GM19351 (cell line): ENCODE results near the gene FAM53A.

ENCODE experiments used
- ATAC-seq: cut with Tn5 transposase; IDR thresholded peaks from one replicate; pipeline ENCODE4 v1.9.1; 2021; ENCODE audit warnings: mild to moderate bottlenecking, moderate library complexity; ENCODE audit not compliant: unreplicated experiment

The FAM53A gene

DNA sequence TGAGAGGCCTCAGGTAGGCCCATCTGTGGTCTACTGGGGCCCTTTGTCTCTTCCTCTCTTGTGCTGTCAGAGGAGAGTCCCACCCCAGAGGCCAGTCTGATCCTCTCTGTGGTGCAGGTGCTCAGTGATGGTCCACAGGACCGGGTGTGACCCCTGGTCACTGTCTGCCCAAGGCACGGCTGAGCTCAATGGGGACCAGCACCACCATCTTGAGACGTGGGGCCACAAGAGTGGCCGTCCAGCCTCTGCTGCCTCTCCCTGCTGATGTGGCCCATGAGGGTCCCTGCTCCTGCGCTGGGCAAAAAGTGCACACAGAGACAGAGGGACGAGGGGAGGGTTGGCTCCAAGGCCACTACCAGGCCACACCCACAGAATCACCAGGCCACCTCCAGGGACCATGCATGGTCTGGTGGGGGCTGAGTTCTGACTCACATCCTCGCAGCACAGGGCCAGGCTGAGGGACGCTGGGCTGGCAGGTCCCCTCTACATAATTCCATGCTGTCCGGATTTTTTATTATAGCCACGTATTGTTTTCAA, 88.3 kb downstream of the FAM53A start:
- ATAC-seq = no peak

DNA sequence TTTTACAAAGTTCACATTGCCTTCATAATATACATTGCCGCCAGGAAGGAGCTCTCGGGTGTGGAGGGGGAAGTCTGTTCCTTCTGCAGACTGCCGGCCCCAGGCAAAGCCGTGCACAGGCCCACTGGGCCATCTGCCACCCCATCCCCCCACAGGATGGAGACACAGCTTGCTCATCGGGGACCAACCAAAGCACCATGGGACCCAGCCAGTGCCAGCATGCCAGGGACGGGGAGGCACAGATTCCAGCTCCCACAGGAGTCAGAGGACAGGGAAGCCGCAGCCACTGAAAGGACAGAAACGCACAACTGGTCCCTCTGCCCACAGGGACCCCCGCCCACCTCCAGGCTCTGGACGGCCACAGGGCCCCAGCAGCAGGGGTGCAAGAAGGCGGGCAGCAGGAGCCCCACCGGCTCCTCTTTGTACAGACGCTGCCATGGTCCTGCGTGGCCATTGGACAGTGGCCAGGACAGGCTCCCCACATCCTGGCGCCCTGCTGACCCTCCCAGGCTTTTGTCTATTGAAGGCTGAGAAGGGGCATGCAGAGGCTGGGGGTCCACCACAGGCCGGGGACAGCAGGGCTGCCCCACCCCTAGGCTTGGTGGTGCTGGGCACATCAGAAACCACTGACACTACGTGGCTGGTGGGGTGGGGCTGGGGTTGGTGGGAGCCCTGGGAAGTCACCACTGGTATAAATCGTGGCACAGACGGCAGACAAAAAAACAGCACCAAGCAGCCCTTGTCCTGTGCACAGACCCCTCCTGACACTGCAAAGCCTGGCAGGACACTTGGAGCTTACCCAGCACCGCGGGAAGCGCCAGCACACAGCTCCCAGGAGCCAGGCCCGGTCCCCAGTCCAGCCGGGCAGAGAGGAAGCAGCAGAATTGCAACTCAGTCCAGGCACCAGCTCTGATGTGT, 89.0 kb downstream of the FAM53A start:
- no peak for ATAC-seq

DNA sequence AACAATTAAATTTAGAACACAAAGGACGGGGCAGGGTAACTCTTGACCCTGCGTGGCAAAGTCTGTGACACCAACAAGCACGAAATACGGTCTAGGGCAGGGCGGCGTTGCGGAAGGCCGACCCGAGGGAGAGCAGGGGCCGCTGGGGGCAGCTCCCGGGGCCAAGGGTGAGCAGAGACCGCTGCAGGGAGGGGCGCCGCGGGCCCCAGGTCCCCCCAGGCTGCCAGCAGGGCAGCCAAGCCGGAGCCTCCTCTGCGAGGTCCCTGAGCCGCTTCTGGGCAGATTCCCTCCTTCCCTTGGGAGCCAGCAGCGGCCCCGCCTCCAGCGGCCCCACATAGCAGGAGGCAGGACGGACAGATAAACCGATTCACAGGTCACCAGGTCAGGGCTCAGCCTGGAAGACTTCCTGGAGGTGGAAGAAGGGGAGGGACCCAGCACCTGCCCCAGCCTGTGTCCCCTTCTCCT, 90.2 kb downstream of the FAM53A start:
- ATAC-seq = no peak

DNA sequence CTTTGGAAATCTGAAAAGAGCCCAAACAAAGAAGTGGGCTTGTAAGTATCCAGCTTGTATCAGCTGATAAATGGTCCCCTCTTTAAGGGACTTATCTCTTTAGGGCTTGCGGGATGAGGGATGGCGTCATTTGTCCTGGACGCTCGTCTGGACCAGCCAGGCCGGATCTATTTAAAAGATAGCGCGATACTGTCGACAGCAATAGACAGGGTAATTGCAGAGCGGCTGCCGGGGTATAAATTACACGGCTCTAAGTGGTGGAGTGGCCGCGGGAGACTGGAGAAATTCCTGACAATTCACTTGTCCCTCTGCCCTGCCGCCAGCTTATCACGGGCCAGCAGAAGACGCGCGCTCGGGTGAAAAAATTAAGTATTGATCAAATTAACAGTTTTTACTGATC, 90.7 kb downstream of the FAM53A start:
- no peak for ATAC-seq

DNA sequence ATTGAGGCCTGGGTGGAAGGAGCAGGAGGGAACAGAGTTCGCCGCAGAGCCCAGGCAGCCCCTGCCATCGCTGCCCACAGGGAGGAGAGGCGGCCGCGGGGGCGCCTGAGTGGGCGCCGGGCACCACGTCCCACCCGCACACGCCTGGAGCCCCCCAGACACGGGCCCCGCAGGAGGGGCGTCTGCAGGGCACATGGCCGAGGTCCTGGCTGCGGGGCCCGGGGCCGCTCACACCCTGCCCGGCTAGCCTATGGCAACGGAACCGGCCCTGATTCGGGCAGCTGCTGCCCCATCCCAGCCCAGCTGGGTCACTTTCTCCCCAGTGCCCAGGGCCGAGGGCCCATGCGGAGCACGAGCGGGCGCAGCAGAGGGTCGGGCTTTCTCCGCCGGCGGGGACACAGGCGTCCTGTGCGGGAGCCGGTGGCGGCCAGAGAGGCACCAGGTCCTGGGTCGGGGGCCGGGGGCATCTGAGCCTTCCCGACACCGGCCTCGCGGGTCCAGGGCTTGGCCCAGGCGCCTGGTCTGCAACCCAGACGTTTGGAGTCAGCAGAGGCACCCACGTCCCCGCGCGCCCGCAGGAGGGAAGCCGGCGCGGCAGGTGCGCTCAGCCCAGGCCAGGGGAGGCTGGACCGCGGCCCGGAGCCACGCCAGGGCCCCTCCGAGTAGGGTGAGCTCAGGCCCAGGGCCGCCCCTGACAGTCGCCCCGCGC, 91.2 kb downstream of the FAM53A start:
- no peak for ATAC-seq

- ATAC-seq = no peak
These were observed 91.9 kb downstream of the FAM53A start for GRCh38 chr4:1592068-1592708.

DNA sequence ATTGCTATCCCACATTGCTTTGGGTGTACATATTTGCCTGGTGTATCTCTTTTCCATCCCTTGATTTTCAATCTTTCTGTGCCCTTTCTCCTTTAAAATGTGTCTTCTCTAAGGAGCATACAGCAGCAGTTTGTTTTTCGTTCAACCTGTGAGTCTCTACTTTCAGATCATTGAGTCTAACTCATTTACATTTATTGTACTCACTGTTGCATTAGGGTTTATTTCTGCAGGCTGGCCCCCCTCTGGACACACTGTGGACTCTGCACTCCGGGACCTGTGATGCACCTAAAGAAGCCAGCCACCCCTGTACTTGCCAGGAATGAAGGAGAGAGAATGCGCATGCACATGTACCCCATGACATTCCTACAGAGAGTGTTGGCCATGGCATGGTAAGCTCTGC, 93.0 kb downstream of the FAM53A start:
- no peak for ATAC-seq

- ATAC-seq = no peak
These were observed 93.9 kb downstream of the FAM53A start for GRCh38 chr4:1590244-1590643.
